A549 (cell line): ENCODE results near the gene UBTD2. TPM values are rescaled to one million over a fixed set of nuclear protein-coding genes. Genes with fewer than 3 reads are reported as not detected.

Experiments used
- ATAC-seq, 2 experiments: fragments of 200-7000 bp in 1 of 2; fragments of >200 bp in 1 of 2; cut with Nextera tagmentation in 1 of 2; cut with Tn5 transposase in 1 of 2; 3 replicates each; pipeline versions ENCODE4 v1.8.0 to v1.9.1; 2018 to 2020; ENCODE audit warnings: mild to moderate bottlenecking in 1 of 2, moderate library complexity in 1 of 2
- CTCF ChIA-PET: fragments of 300-600 bp; sonication (Branson Sonifier 250); formaldehyde crosslinking; extraction: SDS; loops from one replicate; lab custom pipeline; 2021; ENCODE audit warnings: antibody characterized with exemption, inconsistent platforms; lab: Yijun Ruan, JAX
- POLR2A ChIA-PET: fragments of 350-600 bp; formaldehyde crosslinking; extraction: SDS; loops from one replicate; lab custom pipeline; 2021; ENCODE audit warnings: antibody characterized with exemption, inconsistent platforms; lab: Yijun Ruan, JAX
- DNase-seq, 2 experiments: peaks; one replicate each; pipeline versions ENCODE4 v3.0.0 to v3.0.0-alpha.2; 2011 to 2016; ENCODE audit warnings: low read depth in 1 of 2, low spot score in 1 of 2
- FAIRE-seq: peaks from 2 replicates; lab custom pipeline; 2011; peaks lifted over from hg19 to GRCh38; lab: Jason Lieb, UNC
- H3K27ac ChIP-seq, 2 experiments: fragments of >200 bp; sonication (Bioruptor Twin); formaldehyde crosslinking; 3 replicates each; pipeline ENCODE4 v1.5.1; 2016 to 2017
- H3K4me1 ChIP-seq: fragments of >200 bp; sonication (Bioruptor Twin); formaldehyde crosslinking; 3 replicates; pipeline ENCODE4 v1.6.1; 2016
- H3K4me2 ChIP-seq: fragments of >200 bp; sonication (Bioruptor Twin); formaldehyde crosslinking; 3 replicates; pipeline ENCODE4 v1.6.1; 2016
- H3K4me3 ChIP-seq: fragments of >200 bp; sonication (Bioruptor Twin); formaldehyde crosslinking; 3 replicates; pipeline ENCODE4 v1.5.1; 2016
- H3K9me3 ChIP-seq: fragments of >200 bp; sonication (Bioruptor Twin); formaldehyde crosslinking; 3 replicates; pipeline ENCODE4 v1.6.1; 2016
- ATOH8 ChIP-seq: fragments of 250-450 bp; sonication (Bioruptor Pico); IDR thresholded peaks from 2 replicates; pipeline ENCODE4 v1.5.0; 2020; ENCODE audit warnings: low read depth, mild to moderate bottlenecking, moderate library complexity
- CBX2 ChIP-seq: fragments of 200-600 bp; sonication (generic); IDR thresholded peaks from 2 replicates; pipeline ENCODE4 v1.6.1; 2016; ENCODE audit warnings: low read depth, mild to moderate bottlenecking, borderline replicate concordance
- CEBPB ChIP-seq, 2 experiments: fragments of >200 bp in 1 of 2; sonication (Bioruptor Twin) in 1 of 2; formaldehyde crosslinking in 1 of 2; IDR thresholded peaks; 2 replicates each; pipeline ENCODE4 v1.6.1; 2012 to 2016
- CHD2 ChIP-seq: fragments of 150-350 bp; IDR thresholded peaks from 2 replicates; pipeline ENCODE4 v1.6.1; 2014; ENCODE audit warnings: low read length; ENCODE audit not compliant: partially characterized antibody
- EHMT2 ChIP-seq: fragments of 200-600 bp; sonication (generic); IDR thresholded peaks from 2 replicates; pipeline ENCODE4 v1.6.1; 2016; ENCODE audit warnings: antibody characterized with exemption, low read depth, mild to moderate bottlenecking, moderate library complexity
- EP300 ChIP-seq, 2 experiments: fragments of >200 bp; sonication (Bioruptor Twin); formaldehyde crosslinking; IDR thresholded peaks; 2 replicates in 1 of 2; 3 replicates in 1 of 2; pipeline ENCODE4 v1.6.1; 2016 to 2017
- ESRRA ChIP-seq: fragments of 150-350 bp; IDR thresholded peaks from 2 replicates; pipeline ENCODE4 v1.6.1; 2014; ENCODE audit warnings: mild to moderate bottlenecking, low read length, borderline replicate concordance
- FOSB ChIP-seq: fragments of 250-450 bp; sonication (Bioruptor Pico); IDR thresholded peaks from 2 replicates; pipeline ENCODE4 v1.5.0; 2020; ENCODE audit warnings: mild to moderate bottlenecking, moderate library complexity
- FOXS1 ChIP-seq: fragments of 250-450 bp; sonication (Bioruptor Pico); IDR thresholded peaks from 2 replicates; pipeline ENCODE4 v1.5.0; 2020; ENCODE audit warnings: mild to moderate bottlenecking, moderate library complexity
- HDAC2 ChIP-seq: fragments of 200-600 bp; sonication (generic); IDR thresholded peaks from 2 replicates; pipeline ENCODE4 v1.6.1; 2016
- HEYL ChIP-seq: fragments of 250-450 bp; sonication (Bioruptor Pico); IDR thresholded peaks from 2 replicates; pipeline ENCODE4 v1.8.0; 2021; ENCODE audit warnings: mild to moderate bottlenecking, moderate library complexity
- HMGXB4 ChIP-seq: fragments of 250-450 bp; sonication (Bioruptor Pico); IDR thresholded peaks from 2 replicates; pipeline ENCODE4 v1.5.0; 2021; ENCODE audit warnings: mild to moderate bottlenecking, moderate library complexity, borderline replicate concordance
- HOXA7 ChIP-seq: fragments of 250-450 bp; sonication (Bioruptor Pico); IDR thresholded peaks from 2 replicates; pipeline ENCODE4 v1.5.0; 2020; ENCODE audit warnings: mild to moderate bottlenecking, moderate library complexity
- JUN ChIP-seq, 2 experiments: fragments of >200 bp; sonication (Bioruptor Twin); formaldehyde crosslinking; IDR thresholded peaks; 2 replicates in 1 of 2; 3 replicates in 1 of 2; pipeline ENCODE4 v1.6.1; 2016 to 2017
- NPAS2 ChIP-seq: fragments of 250-450 bp; sonication (Bioruptor Pico); IDR thresholded peaks from 2 replicates; pipeline ENCODE4 v1.8.0; 2022; ENCODE audit warnings: mild to moderate bottlenecking, moderate library complexity, borderline replicate concordance
- NR3C1 ChIP-seq: fragments of >200 bp; sonication (Bioruptor Twin); formaldehyde crosslinking; IDR thresholded peaks from 3 replicates; pipeline ENCODE4 v1.6.1; 2017
- PBX3 ChIP-seq: IDR thresholded peaks from 2 replicates; pipeline ENCODE4 v1.6.1; 2012
- POLR2A ChIP-seq: IDR thresholded peaks from 2 replicates; pipeline ENCODE4 v1.6.1; 2012; ENCODE audit warnings: mild to moderate bottlenecking, low read length
- RARB ChIP-seq: fragments of 250-450 bp; sonication (Bioruptor Pico); IDR thresholded peaks from 2 replicates; pipeline ENCODE4 v1.8.0; 2021; ENCODE audit warnings: mild to moderate bottlenecking, moderate library complexity
- RNF2 ChIP-seq: fragments of 200-600 bp; sonication (generic); IDR thresholded peaks from 2 replicates; pipeline ENCODE4 v1.6.1; 2016; ENCODE audit warnings: low read depth, mild to moderate bottlenecking, antibody characterized with exemption, moderate library complexity, borderline replicate concordance
- SMC3 ChIP-seq: fragments of >200 bp; sonication (Bioruptor Twin); formaldehyde crosslinking; IDR thresholded peaks from 3 replicates; pipeline ENCODE4 v1.6.1; 2018; ENCODE audit warnings: inconsistent platforms
- SREBF2 ChIP-seq: fragments of 450-650 bp; IDR thresholded peaks from 2 replicates; pipeline ENCODE4 v1.6.1; 2014; ENCODE audit warnings: mild to moderate bottlenecking, moderate library complexity
- TFCP2L1 ChIP-seq: fragments of 250-450 bp; sonication (Bioruptor Pico); IDR thresholded peaks from 2 replicates; pipeline ENCODE4 v1.5.0; 2021; ENCODE audit warnings: mild to moderate bottlenecking
- ZC3H11A ChIP-seq: fragments of 450-650 bp; IDR thresholded peaks from 2 replicates; pipeline ENCODE4 v1.6.1; 2014; ENCODE audit warnings: antibody characterized with exemption, mild to moderate bottlenecking
- ZNF302 ChIP-seq: fragments of 250-450 bp; sonication (Bioruptor Pico); IDR thresholded peaks from 2 replicates; pipeline ENCODE4 v1.9.0; 2021; ENCODE audit warnings: inconsistent platforms, mild to moderate bottlenecking, moderate library complexity
- WGBS: methylation state at CpG from one replicate; pipeline ENCODE4 v1.1.6; 2017; ENCODE audit errors: missing lambda C conversion rate; 5-methylcytosine and 5-hydroxymethylcytosine counted together
- polyA plus RNA-seq, 4 experiments: library from polyadenylated mRNA; depleted of rRNA in 3 of 4; stranded (reverse); fragments of >200 nt; fragmentation: RNase III in 1 of 4; extraction: RNeasy Plus Mini Kit Qiagen cat#74134 plus additional on column Dnase treatment in 1 of 4; gene quantifications; 2 replicates in 3 of 4; 3 replicates in 1 of 4; pipeline ENCODE4 v1.2.3, GENCODE V29; 2011 to 2017
- TF ChIP-seq, protein P1 (sequence below): IDR thresholded peaks from 2 replicates; pipeline ENCODE4 v1.6.1; 2012

The UBTD2 gene
- polyA plus RNA-seq, 2 of the 4 experiments (the other 2 are of a cell fraction) = 16.4 to 20.9 TPM

- no peak for ATAC-seq
- no peak for FAIRE-seq
- DNase-seq = no peak
- Histone ChIP-seq H3K4me3 (no peak overlapping the region), H3K4me2 (no peak overlapping the region), H3K4me1 (peaks cover 19% of the 10 kb centered on the region), H3K9me3 (no peaks in the 10 kb centered on the region), H3K27ac (no peak overlapping the region)
- WGBS = 95% methylated on average over 4 of the region's 4 CpGs
- CTCF ChIA-PET = no interaction called here
- TF ChIP-seq SMC3 (no peak), EP300 (IDR thresholded peaks at IDR 0.05) (no peak), ZC3H11A (no peak), NPAS2 (CRISPR knock-in tag) (no peak), CHD2 (no peak), SREBF2 (no peak), ATOH8 (CRISPR knock-in tag) (no peak), CEBPB (IDR thresholded peaks at IDR 0.05) (no peak), POLR2A (no peak)
- POLR2A ChIA-PET = interaction anchor here (0.7 kb wide), 1 partner anchor 29 kb away, joined by 3 read pairs; no protein-coding TSS in a partner anchor
Measured at GRCh38 chr5:172234031-172234430, 49.5 kb downstream of the UBTD2 start.

GRCh38 chr5:172229904-172230303 lies 53.7 kb downstream of the UBTD2 start:
- ChIA-PET POLR2A (no interaction called here), CTCF (no interaction called here)
- FAIRE-seq (no peak), DNase-seq (no peak), ATAC-seq (no peak)
- Histone ChIP-seq H3K4me1 (peaks cover 2% of the 10 kb centered on the region; the same call in 1 of the 3 replicates), H3K4me2 (no peak overlapping the region), H3K4me3 (no peak overlapping the region), H3K9me3 (no peaks in the 10 kb centered on the region), H3K27ac (no peak overlapping the region)
- no peak for TF ChIP-seq HEYL
- no peak for TF ChIP-seq FOXS1 (CRISPR knock-in tag)
- TF ChIP-seq RNF2 = no peak
- no peak for TF ChIP-seq NR3C1
- TF ChIP-seq, protein P1, sequence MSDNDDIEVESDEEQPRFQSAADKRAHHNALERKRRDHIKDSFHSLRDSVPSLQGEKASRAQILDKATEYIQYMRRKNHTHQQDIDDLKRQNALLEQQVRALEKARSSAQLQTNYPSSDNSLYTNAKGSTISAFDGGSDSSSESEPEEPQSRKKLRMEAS = no peak
- no peak for TF ChIP-seq HDAC2
- TF ChIP-seq ZNF302 = no peak
- TF ChIP-seq ESRRA = no peak
- no peak for TF ChIP-seq EHMT2
- no peak for TF ChIP-seq NPAS2 (CRISPR knock-in tag)
- 91% methylated on average over 1 of the region's 1 CpG for WGBS

DNA sequence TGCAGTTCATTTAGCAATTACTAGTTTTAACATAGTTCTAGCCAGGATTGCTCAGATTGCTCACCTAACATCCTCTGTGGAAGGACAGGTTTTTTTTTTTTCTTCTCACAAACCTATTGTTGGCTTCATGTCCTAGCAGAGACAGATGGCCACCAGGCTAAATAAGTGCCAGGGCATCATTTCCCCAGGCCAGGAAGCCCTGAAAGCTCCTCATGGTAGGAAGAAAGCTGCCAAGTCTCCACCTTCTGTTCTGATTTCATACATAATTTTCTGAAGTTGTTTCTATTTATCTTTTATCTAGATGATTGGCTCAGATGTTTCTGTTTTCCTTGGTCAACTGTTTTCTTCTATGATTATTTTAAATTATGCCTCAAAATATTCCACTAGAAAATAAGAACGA lies 58.6 kb downstream of the UBTD2 start:
- Histone ChIP-seq H3K27ac (no peak overlapping the region), H3K4me2 (no peak overlapping the region), H3K4me1 (no peaks in the 10 kb centered on the region), H3K9me3 (no peaks in the 10 kb centered on the region), H3K4me3 (no peak overlapping the region)
- no peak for FAIRE-seq
- POLR2A ChIA-PET = no interaction called here
- CTCF ChIA-PET = interaction anchor here (0.6 to 1.3 kb wide), 2 partner anchors 68 to 329 kb away, joined by 3 read pairs; no protein-coding TSS in a partner anchor
- 93% methylated on average over 1 of the region's 1 CpG for WGBS
- TF ChIP-seq CBX2 (no peak), EP300 (IDR thresholded peaks at IDR 0.05) (no peak), PBX3 (no peak), RARB (CRISPR knock-in tag) (no peak), TFCP2L1 (CRISPR knock-in tag) (no peak), FOSB (CRISPR knock-in tag) (no peak), JUN (IDR thresholded peaks at IDR 0.05) (no peak), HOXA7 (CRISPR knock-in tag) (no peak), ZNF302 (no peak), HMGXB4 (CRISPR knock-in tag) (no peak)
- no peak for ATAC-seq
- DNase-seq = no peak
